SK-N-SH treated with all-trans-retinoic acid at 6 μM for 48 hours (cell line): ENCODE data around the gene LEP.

Experiments used
- ATAC-seq: fragments of 200-7000 bp; cut with Tn5 transposase; 3 replicates; pipeline ENCODE4 v1.9.1; 2020; ENCODE audit warnings: mild to moderate bottlenecking, moderate library complexity
- ARNTL ChIP-seq: fragments of 450-650 bp; formaldehyde crosslinking; IDR thresholded peaks from 2 replicates; pipeline ENCODE4 v1.5.0; 2020; ENCODE audit warnings: low read depth, mild to moderate bottlenecking, moderate library complexity, borderline replicate concordance
- BACH2 ChIP-seq: fragments of 250-450 bp; sonication (Bioruptor Pico); IDR thresholded peaks from 2 replicates; pipeline ENCODE4 v1.9.0; 2021; ENCODE audit warnings: mild to moderate bottlenecking, borderline replicate concordance
- CSDC2 ChIP-seq: fragments of 250-450 bp; sonication (Bioruptor Pico); IDR thresholded peaks from 2 replicates; pipeline ENCODE4 v1.5.0; 2020; ENCODE audit warnings: mild to moderate bottlenecking, moderate library complexity
- ESRRG ChIP-seq: fragments of 250-450 bp; sonication (Bioruptor Pico); IDR thresholded peaks from 2 replicates; pipeline ENCODE4 v1.6.1; 2021; ENCODE audit warnings: mild to moderate bottlenecking
- GLIS3 ChIP-seq: fragments of 250-450 bp; sonication (Bioruptor Pico); IDR thresholded peaks from 2 replicates; pipeline ENCODE4 v1.5.0; 2020; ENCODE audit warnings: mild to moderate bottlenecking, moderate library complexity
- ISL1 ChIP-seq: fragments of 250-450 bp; sonication (Bioruptor Pico); IDR thresholded peaks from 2 replicates; pipeline ENCODE4 v2.1.2; 2022; ENCODE audit warnings: mild to moderate bottlenecking, moderate library complexity
- PPARA ChIP-seq: fragments of 250-450 bp; sonication (Bioruptor Pico); IDR thresholded peaks from 2 replicates; pipeline ENCODE4 v1.5.0; 2020; ENCODE audit warnings: mild to moderate bottlenecking, borderline replicate concordance
- SNAI2 ChIP-seq: fragments of 250-450 bp; sonication (Bioruptor Pico); IDR thresholded peaks from 2 replicates; pipeline ENCODE4 v1.5.0; 2020; ENCODE audit warnings: mild to moderate bottlenecking, moderate library complexity
- TCF4 ChIP-seq: fragments of 250-450 bp; sonication (Bioruptor Pico); IDR thresholded peaks from 2 replicates; pipeline ENCODE4 v1.8.0; 2021; ENCODE audit warnings: mild to moderate bottlenecking, moderate library complexity, borderline replicate concordance
- ZC3H10 ChIP-seq: fragments of 250-450 bp; sonication (Bioruptor Pico); IDR thresholded peaks from 2 replicates; pipeline ENCODE4 v1.5.1; 2021; ENCODE audit warnings: mild to moderate bottlenecking, moderate library complexity
- ZFP3 ChIP-seq: fragments of 250-450 bp; sonication (Bioruptor Pico); IDR thresholded peaks from 2 replicates; pipeline ENCODE4 v1.5.0; 2020; ENCODE audit warnings: mild to moderate bottlenecking, moderate library complexity
- ZFP30 ChIP-seq: fragments of 450-650 bp; formaldehyde crosslinking; IDR thresholded peaks from 2 replicates; pipeline ENCODE4 v1.5.0; 2022; ENCODE audit warnings: mild to moderate bottlenecking, moderate library complexity
- ZNF565 ChIP-seq: fragments of 450-650 bp; formaldehyde crosslinking; conservative IDR thresholded peaks from 2 replicates; pipeline ENCODE4 v1.5.0; 2020; ENCODE audit warnings: low read depth, mild to moderate bottlenecking, moderate library complexity
- ZNF70 ChIP-seq: fragments of 450-650 bp; formaldehyde crosslinking; IDR thresholded peaks from 2 replicates; pipeline ENCODE4 v1.5.0; 2020; ENCODE audit warnings: mild to moderate bottlenecking, moderate library complexity
- TF ChIP-seq, protein P1 (sequence below): fragments of 250-450 bp; sonication (Bioruptor Pico); IDR thresholded peaks from 2 replicates; pipeline ENCODE4 v1.8.0; 2020; ENCODE audit warnings: mild to moderate bottlenecking, moderate library complexity, borderline replicate concordance
- TF ChIP-seq, protein P2 (sequence below): fragments of 250-450 bp; sonication (Bioruptor Pico); IDR thresholded peaks from 2 replicates; pipeline ENCODE4 v1.8.0; 2021; ENCODE audit warnings: low read depth, mild to moderate bottlenecking, moderate library complexity, borderline replicate concordance
- TF ChIP-seq, protein P3 (sequence below): fragments of 250-450 bp; sonication (Bioruptor Pico); IDR thresholded peaks from 2 replicates; pipeline ENCODE4 v1.5.1; 2020; ENCODE audit warnings: low read depth, mild to moderate bottlenecking, moderate library complexity
- TF ChIP-seq, protein P4 (sequence below): fragments of 250-450 bp; sonication (Bioruptor Pico); IDR thresholded peaks from 2 replicates; pipeline ENCODE4 v1.5.0; 2020; ENCODE audit warnings: mild to moderate bottlenecking, moderate library complexity
- TF ChIP-seq, protein P5 (sequence below): fragments of 250-450 bp; sonication (Bioruptor Pico); IDR thresholded peaks from 2 replicates; pipeline ENCODE4 v1.5.1; 2021; ENCODE audit warnings: mild to moderate bottlenecking, moderate library complexity

The LEP gene

DNA sequence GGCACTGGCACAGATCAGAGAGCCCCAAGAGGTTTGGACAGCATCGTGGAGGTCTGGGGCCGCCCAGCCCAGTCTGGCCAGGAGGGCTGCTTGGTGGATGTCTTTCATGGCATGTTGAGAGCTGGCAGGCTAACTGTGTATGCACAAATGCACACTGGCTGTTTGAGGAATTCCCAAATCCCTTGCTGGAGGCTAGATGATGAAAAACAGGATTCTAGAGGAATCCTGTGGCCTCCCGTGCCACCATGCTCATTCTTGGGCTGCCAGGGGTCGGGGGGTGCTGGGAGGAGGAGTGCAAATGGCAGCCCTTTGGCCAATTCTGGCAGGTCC is 26.5 kb downstream of the LEP start (continued):
- TF ChIP-seq, protein P1, sequence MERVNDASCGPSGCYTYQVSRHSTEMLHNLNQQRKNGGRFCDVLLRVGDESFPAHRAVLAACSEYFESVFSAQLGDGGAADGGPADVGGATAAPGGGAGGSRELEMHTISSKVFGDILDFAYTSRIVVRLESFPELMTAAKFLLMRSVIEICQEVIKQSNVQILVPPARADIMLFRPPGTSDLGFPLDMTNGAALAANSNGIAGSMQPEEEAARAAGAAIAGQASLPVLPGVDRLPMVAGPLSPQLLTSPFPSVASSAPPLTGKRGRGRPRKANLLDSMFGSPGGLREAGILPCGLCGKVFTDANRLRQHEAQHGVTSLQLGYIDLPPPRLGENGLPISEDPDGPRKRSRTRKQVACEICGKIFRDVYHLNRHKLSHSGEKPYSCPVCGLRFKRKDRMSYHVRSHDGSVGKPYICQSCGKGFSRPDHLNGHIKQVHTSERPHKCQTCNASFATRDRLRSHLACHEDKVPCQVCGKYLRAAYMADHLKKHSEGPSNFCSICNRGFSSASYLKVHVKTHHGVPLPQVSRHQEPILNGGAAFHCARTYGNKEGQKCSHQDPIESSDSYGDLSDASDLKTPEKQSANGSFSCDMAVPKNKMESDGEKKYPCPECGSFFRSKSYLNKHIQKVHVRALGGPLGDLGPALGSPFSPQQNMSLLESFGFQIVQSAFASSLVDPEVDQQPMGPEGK (CRISPR knock-in tag) = no peak
- TF ChIP-seq ESRRG (CRISPR knock-in tag) = no peak
- TF ChIP-seq GLIS3 = no peak

DNA sequence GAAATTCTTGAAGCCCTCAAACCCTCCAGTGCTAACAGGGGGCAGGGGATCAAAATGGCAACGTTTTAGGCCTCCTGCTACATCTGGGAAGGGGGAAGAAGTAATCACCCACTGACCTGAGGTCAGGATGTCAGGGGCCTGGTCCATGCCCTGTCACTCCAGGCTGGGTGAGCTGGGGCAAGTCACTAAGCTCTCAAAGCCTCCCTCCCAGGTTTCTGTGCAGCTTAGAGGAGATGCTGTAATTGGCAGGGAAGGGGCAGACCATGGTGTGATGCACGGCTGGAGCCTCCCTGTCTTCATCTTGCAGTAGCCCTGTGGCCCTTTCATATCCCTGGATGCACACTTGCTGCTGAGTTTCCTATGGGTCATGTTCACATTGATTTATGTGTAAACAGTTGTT is 27.2 kb downstream of the LEP start:
- no peak for ATAC-seq
- TF ChIP-seq, protein P2, sequence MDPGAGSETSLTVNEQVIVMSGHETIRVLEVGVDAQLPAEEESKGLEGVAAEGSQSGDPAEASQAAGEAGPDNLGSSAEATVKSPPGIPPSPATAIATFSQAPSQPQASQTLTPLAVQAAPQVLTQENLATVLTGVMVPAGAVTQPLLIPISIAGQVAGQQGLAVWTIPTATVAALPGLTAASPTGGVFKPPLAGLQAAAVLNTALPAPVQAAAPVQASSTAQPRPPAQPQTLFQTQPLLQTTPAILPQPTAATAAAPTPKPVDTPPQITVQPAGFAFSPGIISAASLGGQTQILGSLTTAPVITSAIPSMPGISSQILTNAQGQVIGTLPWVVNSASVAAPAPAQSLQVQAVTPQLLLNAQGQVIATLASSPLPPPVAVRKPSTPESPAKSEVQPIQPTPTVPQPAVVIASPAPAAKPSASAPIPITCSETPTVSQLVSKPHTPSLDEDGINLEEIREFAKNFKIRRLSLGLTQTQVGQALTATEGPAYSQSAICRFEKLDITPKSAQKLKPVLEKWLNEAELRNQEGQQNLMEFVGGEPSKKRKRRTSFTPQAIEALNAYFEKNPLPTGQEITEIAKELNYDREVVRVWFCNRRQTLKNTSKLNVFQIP (CRISPR knock-in tag) = no peak
- TF ChIP-seq ZC3H10 (CRISPR knock-in tag) = no peak
- TF ChIP-seq ARNTL = no peak
- no peak for TF ChIP-seq CSDC2 (CRISPR knock-in tag)
- TF ChIP-seq BACH2 (CRISPR knock-in tag) = no peak
- no peak for TF ChIP-seq ZNF70 (CRISPR knock-in tag)
- no peak for TF ChIP-seq PPARA

DNA sequence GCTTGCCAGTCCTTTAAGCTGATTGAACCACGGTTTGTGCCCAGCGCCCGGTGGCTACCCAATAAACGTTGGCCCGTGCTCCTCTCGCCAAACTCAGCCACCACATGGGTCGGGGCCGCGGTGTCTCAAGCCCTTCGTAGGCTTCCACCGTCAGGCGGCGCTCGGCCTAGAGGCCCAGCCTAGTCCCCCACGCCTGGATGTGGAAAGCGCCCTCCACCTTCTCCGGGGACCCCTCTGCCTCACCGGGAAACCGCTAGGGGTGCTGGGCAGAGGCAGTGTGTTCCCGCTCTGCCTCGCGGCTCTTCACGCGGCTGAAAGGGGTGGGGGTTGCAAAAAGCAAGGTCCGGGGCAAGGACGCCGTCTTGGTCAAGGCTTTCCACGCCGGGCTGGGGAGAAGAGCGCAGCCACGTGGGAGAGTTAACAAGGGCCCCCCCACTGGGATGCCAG is 29.8 kb downstream of the LEP start:
- no peak for ATAC-seq
- TF ChIP-seq SNAI2 (no peak), ZFP3 (CRISPR knock-in tag) (no peak), ZC3H10 (CRISPR knock-in tag) (no peak), ZNF565 (CRISPR knock-in tag) (no peak), ISL1 (no peak), PPARA (no peak), TCF4 (CRISPR knock-in tag) (no peak), ZFP30 (CRISPR knock-in tag) (no peak), ZNF70 (CRISPR knock-in tag) (no peak), CSDC2 (CRISPR knock-in tag) (no peak)
- TF ChIP-seq, protein P3, sequence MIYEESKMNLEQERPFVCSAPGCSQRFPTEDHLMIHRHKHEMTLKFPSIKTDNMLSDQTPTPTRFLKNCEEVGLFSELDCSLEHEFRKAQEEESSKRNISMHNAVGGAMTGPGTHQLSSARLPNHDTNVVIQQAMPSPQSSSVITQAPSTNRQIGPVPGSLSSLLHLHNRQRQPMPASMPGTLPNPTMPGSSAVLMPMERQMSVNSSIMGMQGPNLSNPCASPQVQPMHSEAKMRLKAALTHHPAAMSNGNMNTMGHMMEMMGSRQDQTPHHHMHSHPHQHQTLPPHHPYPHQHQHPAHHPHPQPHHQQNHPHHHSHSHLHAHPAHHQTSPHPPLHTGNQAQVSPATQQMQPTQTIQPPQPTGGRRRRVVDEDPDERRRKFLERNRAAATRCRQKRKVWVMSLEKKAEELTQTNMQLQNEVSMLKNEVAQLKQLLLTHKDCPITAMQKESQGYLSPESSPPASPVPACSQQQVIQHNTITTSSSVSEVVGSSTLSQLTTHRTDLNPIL (CRISPR knock-in tag) = no peak
- TF ChIP-seq, protein P4, sequence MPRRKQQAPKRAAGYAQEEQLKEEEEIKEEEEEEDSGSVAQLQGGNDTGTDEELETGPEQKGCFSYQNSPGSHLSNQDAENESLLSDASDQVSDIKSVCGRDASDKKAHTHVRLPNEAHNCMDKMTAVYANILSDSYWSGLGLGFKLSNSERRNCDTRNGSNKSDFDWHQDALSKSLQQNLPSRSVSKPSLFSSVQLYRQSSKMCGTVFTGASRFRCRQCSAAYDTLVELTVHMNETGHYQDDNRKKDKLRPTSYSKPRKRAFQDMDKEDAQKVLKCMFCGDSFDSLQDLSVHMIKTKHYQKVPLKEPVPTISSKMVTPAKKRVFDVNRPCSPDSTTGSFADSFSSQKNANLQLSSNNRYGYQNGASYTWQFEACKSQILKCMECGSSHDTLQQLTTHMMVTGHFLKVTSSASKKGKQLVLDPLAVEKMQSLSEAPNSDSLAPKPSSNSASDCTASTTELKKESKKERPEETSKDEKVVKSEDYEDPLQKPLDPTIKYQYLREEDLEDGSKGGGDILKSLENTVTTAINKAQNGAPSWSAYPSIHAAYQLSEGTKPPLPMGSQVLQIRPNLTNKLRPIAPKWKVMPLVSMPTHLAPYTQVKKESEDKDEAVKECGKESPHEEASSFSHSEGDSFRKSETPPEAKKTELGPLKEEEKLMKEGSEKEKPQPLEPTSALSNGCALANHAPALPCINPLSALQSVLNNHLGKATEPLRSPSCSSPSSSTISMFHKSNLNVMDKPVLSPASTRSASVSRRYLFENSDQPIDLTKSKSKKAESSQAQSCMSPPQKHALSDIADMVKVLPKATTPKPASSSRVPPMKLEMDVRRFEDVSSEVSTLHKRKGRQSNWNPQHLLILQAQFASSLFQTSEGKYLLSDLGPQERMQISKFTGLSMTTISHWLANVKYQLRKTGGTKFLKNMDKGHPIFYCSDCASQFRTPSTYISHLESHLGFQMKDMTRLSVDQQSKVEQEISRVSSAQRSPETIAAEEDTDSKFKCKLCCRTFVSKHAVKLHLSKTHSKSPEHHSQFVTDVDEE (CRISPR knock-in tag) = no peak
- TF ChIP-seq, protein P5, sequence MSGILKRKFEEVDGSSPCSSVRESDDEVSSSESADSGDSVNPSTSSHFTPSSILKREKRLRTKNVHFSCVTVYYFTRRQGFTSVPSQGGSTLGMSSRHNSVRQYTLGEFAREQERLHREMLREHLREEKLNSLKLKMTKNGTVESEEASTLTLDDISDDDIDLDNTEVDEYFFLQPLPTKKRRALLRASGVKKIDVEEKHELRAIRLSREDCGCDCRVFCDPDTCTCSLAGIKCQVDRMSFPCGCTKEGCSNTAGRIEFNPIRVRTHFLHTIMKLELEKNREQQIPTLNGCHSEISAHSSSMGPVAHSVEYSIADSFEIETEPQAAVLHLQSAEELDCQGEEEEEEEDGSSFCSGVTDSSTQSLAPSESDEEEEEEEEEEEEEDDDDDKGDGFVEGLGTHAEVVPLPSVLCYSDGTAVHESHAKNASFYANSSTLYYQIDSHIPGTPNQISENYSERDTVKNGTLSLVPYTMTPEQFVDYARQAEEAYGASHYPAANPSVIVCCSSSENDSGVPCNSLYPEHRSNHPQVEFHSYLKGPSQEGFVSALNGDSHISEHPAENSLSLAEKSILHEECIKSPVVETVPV (CRISPR knock-in tag) = no peak
- TF ChIP-seq, protein P1 (CRISPR knock-in tag) = no peak
- TF ChIP-seq, protein P2 (CRISPR knock-in tag) = no peak
- TF ChIP-seq, all 23 proteins: peak for 0
